IPS-18a (cell line): ENCODE measurements around the gene TAS1R1.

Source experiments
- H3K27ac ChIP-seq: one replicate; pipeline ENCODE4 v1.5.1; 2013; ENCODE audit warnings: low read length
- H3K27me3 ChIP-seq: one replicate; pipeline ENCODE4 v1.6.1; 2013; ENCODE audit warnings: mild to moderate bottlenecking, low read length; ENCODE audit not compliant: control insufficient read depth, insufficient read depth
- H3K36me3 ChIP-seq: one replicate; pipeline ENCODE4 v1.6.1; 2013; ENCODE audit warnings: low read depth, low read length; ENCODE audit not compliant: control insufficient read depth
- H3K4me1 ChIP-seq: one replicate; pipeline ENCODE4 v1.6.1; 2013; ENCODE audit warnings: low read depth, low read length; ENCODE audit not compliant: control insufficient read depth
- H3K4me3 ChIP-seq: one replicate; pipeline ENCODE4 v1.5.1; 2013; ENCODE audit warnings: low read length
- H3K9ac ChIP-seq: one replicate; pipeline ENCODE4 v1.6.1; 2013; ENCODE audit warnings: mild to moderate bottlenecking, low read length, moderate library complexity
- H3K9me3 ChIP-seq: one replicate; pipeline ENCODE4 v1.6.1; 2013; ENCODE audit warnings: low read depth, low read length; ENCODE audit not compliant: control insufficient read depth

The TAS1R1 gene

GRCh38 chr1:6511056-6511455, 44.1 kb upstream of the TAS1R1 start:
- Histone ChIP-seq H3K9ac (no peak overlapping the region), H3K4me3 (no peak overlapping the region), H3K27me3 (no peaks in the 10 kb centered on the region), H3K36me3 (no peaks in the 10 kb centered on the region), H3K9me3 (no peaks in the 10 kb centered on the region), H3K27ac (no peak overlapping the region), H3K4me1 (no peaks in the 10 kb centered on the region)

DNA sequence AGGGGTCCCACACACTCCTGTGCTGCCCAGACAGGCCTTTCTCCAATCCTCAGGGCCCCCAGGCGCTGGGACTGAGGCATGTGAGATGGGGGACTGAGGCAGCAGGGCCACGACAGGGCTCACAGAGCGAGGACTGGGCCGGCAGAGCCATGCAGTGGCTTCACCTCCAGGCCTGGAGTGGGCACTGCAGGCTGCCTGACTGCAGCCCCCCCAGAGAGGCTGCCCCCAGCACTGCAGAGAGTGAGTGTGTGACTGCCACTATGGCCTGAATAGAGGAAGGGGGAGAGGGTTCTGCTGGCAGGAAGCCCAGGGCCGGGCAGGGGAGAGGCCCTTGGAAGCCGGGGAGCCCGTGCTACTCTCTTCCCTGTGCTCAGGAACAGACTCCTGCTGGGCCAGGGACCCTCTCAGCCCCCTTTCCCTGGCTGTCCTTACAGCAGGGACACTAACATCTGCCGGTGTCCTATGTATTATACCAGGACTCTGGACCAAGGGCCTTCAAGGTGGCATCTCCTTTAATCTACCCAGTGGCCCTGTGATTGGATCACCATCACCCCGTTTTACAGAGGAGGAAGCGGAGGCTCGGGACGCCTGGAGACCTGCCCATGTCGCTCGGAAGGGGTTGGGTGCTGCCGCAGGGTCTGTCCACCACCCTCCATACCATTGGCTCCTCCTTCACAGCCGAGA, 43.4 kb upstream of the TAS1R1 start:
- no peaks in the 10 kb centered on the region for H3K4me1 ChIP-seq
- H3K9me3 ChIP-seq = no peaks in the 10 kb centered on the region
- no peak overlapping the region for H3K27ac ChIP-seq
- no peak overlapping the region for H3K4me3 ChIP-seq
- H3K9ac ChIP-seq = no peak overlapping the region
- H3K36me3 ChIP-seq = no peaks in the 10 kb centered on the region
- H3K27me3 ChIP-seq = no peaks in the 10 kb centered on the region

GRCh38 chr1:6512245-6512907, 42.7 kb upstream of the TAS1R1 start:
- no peak overlapping the region for H3K4me3 ChIP-seq
- no peak overlapping the region for H3K27ac ChIP-seq
- no peaks in the 10 kb centered on the region for H3K27me3 ChIP-seq
- no peak overlapping the region for H3K9ac ChIP-seq
- H3K4me1 ChIP-seq = no peaks in the 10 kb centered on the region
- no peaks in the 10 kb centered on the region for H3K36me3 ChIP-seq
- H3K9me3 ChIP-seq = no peaks in the 10 kb centered on the region

- no peaks in the 10 kb centered on the region for H3K4me1 ChIP-seq
Observed at GRCh38 chr1:6512908-6513280, 42.2 kb upstream of the TAS1R1 start.

DNA sequence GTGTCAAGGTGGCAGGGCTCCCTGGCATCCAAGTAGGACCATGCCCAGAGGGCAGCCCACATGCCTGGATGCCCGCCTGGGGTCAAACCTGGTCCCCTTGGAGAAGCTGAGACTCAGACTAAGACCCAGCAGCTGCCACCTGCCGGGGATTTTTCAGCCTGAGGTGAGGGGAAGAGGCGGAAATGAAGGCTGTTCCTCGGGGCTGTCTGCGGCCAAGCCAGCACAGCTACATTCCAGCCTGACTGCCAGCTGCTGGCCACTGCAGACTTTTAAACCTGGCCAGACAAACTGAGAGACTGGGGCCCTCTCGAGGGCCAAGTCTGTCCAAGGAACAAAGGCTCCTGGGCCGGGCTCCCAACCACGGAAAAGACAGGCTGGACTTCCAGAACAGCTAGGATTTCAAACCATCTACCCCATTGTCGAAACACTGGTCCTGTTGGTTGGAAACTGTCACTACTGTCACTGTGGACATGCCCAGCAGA, 41.7 kb upstream of the TAS1R1 start:
- H3K4me1 ChIP-seq = no peaks in the 10 kb centered on the region
- H3K36me3 ChIP-seq = no peaks in the 10 kb centered on the region
- H3K27me3 ChIP-seq = no peaks in the 10 kb centered on the region
- no peak overlapping the region for H3K4me3 ChIP-seq
- H3K9ac ChIP-seq = no peak overlapping the region
- no peaks in the 10 kb centered on the region for H3K9me3 ChIP-seq
- H3K27ac ChIP-seq = no peak overlapping the region

More at GRCh38 chr1:6512908-6513280, 42.2 kb upstream of the TAS1R1 start:
- Histone ChIP-seq H3K9ac (no peak overlapping the region), H3K9me3 (no peaks in the 10 kb centered on the region), H3K27me3 (no peaks in the 10 kb centered on the region), H3K27ac (no peak overlapping the region), H3K4me3 (no peak overlapping the region), H3K36me3 (no peaks in the 10 kb centered on the region)

- no peak overlapping the region for H3K9ac ChIP-seq
- no peaks in the 10 kb centered on the region for H3K27me3 ChIP-seq
- H3K36me3 ChIP-seq = no peaks in the 10 kb centered on the region
- H3K4me3 ChIP-seq = no peak overlapping the region
- no peaks in the 10 kb centered on the region for H3K9me3 ChIP-seq
- peaks cover 12% of the 10 kb centered on the region for H3K4me1 ChIP-seq
- H3K27ac ChIP-seq = no peak overlapping the region
Observed at GRCh38 chr1:6515771-6516170, 39.3 kb upstream of the TAS1R1 start.

DNA sequence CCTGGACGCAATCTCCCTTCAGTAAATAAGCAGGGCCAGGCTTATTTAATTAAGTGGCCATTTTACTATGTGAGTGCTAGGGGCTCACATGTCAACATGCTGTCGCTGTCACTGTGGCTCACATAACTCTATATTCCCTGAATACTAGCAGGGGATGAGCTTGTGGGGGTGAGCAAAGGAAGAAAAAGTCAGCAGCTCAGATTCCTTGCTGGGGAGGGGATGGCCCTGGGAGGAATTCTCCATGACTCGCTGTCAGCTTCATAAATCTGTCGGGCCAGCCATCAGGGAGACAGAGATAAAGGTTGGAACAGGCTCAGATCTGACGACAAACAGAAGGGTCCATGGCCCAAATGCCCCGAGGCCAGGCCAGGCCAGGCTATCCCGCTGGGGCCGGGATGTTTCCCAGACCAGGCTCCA, 37.7 kb upstream of the TAS1R1 start:
- Histone ChIP-seq H3K36me3 (no peaks in the 10 kb centered on the region), H3K9ac (no peak overlapping the region)

GRCh38 chr1:6519491-6519934, 35.6 kb upstream of the TAS1R1 start:
- no peaks in the 10 kb centered on the region for H3K36me3 ChIP-seq
- H3K9me3 ChIP-seq = no peaks in the 10 kb centered on the region
- no peak overlapping the region for H3K9ac ChIP-seq
- H3K27ac ChIP-seq = no peak overlapping the region
- peaks cover 14% of the 10 kb centered on the region for H3K4me1 ChIP-seq
- H3K4me3 ChIP-seq = no peak overlapping the region
- no peaks in the 10 kb centered on the region for H3K27me3 ChIP-seq

More for the DNA sequence above, 37.7 kb upstream of the TAS1R1 start:
- no peak overlapping the region for H3K4me3 ChIP-seq
- H3K27me3 ChIP-seq = no peaks in the 10 kb centered on the region
- H3K9me3 ChIP-seq = no peaks in the 10 kb centered on the region
- H3K4me1 ChIP-seq = peaks cover 14% of the 10 kb centered on the region
- no peak overlapping the region for H3K27ac ChIP-seq

DNA sequence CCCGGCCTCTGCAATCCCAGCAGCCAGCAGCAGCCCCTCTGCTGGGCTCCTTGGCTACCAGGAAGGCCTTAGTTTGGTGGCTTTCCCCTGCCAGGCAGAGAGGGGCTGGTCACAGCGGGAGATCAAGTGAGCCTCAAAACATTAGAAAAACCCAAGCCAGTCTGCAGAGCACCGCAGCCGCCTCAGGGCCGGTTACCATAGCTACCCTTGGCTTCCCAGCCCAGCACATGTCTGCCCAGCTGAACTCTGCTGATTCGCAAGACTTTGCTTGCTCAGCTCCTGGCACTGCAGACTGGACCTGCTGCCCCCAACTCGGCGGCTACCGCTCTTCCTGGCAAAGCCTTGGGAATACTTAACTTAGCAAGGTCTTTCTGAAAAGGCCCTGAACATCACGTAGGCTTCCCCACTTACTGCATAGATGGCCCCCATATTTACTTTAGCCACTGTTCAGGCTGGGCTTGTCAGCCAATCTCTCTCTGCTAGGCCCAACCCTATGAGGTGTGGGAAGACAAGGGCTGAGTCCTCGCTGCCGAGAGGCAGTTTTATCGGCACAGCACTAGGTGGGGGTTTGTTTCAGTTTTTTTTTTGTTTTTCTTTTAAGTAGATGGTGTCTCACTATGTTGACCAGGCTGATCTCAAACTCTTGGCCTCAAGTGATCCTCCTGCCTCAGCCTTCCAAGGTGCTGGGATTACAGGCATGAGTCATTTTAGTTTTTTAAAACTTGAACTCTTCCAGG, 35.0 kb upstream of the TAS1R1 start:
- Histone ChIP-seq H3K36me3 (peaks cover 2% of the 10 kb centered on the region), H3K27me3 (no peaks in the 10 kb centered on the region), H3K9me3 (no peaks in the 10 kb centered on the region), H3K9ac (no peak overlapping the region), H3K4me1 (peaks cover 14% of the 10 kb centered on the region), H3K4me3 (no peak overlapping the region), H3K27ac (no peak overlapping the region)

GRCh38 chr1:6521536-6521935, 33.6 kb upstream of the TAS1R1 start:
- H3K27ac ChIP-seq = no peak overlapping the region
- peaks cover 14% of the 10 kb centered on the region for H3K4me1 ChIP-seq
- no peak overlapping the region for H3K9ac ChIP-seq

DNA sequence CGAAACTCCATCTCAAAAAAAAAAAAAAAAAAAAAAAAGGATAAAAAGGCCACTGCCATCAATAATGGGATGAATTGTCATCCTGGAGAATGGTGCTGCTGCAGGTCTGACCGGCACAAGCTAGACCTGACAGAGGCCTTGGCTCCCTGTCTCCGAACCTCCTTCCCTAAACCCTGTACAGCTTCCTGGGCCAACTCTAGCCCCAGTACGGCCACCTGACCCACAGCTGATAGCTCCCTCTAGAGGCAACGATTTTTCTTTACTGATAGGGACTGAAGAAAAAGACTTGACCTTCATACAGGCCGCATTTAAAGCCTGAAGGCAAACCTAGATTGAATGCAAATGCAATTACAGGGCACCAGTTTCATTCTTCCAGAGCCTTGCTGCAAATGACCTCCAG, 31.5 kb upstream of the TAS1R1 start:
- Histone ChIP-seq H3K27ac (no peak overlapping the region), H3K27me3 (no peaks in the 10 kb centered on the region)

More at GRCh38 chr1:6521536-6521935, 33.6 kb upstream of the TAS1R1 start:
- peaks cover 16% of the 10 kb centered on the region for H3K36me3 ChIP-seq
- no peaks in the 10 kb centered on the region for H3K9me3 ChIP-seq
- H3K4me3 ChIP-seq = no peak overlapping the region
- H3K27me3 ChIP-seq = no peaks in the 10 kb centered on the region

More for the DNA sequence above, 31.5 kb upstream of the TAS1R1 start:
- H3K9me3 ChIP-seq = no peaks in the 10 kb centered on the region
- H3K4me1 ChIP-seq = peaks cover 14% of the 10 kb centered on the region
- H3K36me3 ChIP-seq = peaks cover 28% of the 10 kb centered on the region
- no peak overlapping the region for H3K4me3 ChIP-seq
- H3K9ac ChIP-seq = no peak overlapping the region
